H1 (cell line): ENCODE results near the gene DDX18. TPM values are rescaled to one million over a fixed set of nuclear protein-coding genes. Genes with fewer than 3 reads are reported as not detected.

Source experiments
- CTCF ChIA-PET: fragments of 300-600 bp; sonication (Branson Sonifier 250); formaldehyde crosslinking; loops from one replicate; lab custom pipeline; 2021; ENCODE audit not compliant: partially characterized antibody; lab: Charles Lee
- POLR2A ChIA-PET: fragments of 300-600 bp; sonication (Branson Sonifier 250); formaldehyde crosslinking; loops from one replicate; lab custom pipeline; 2021; ENCODE audit warnings: inconsistent platforms; ENCODE audit not compliant: partially characterized antibody; lab: Charles Lee
- DNase-seq, 2 experiments: peaks; one replicate each; pipeline versions ENCODE4 v3.0.0 to v3.0.0-alpha.2; 2010 to 2022; ENCODE audit warnings: low spot score in 2 of 2, low read depth in 1 of 2, mixed read lengths in 1 of 2
- FAIRE-seq: peaks from 2 replicates; lab custom pipeline; 2011; peaks lifted over from hg19 to GRCh38; lab: Jason Lieb, UNC
- H2AFZ ChIP-seq: 2 replicates; pipeline ENCODE4 v1.8.1; 2012; ENCODE audit warnings: low read length, inconsistent platforms
- H2AK5ac ChIP-seq: 2 replicates; pipeline ENCODE4 v1.6.1; 2013; ENCODE audit warnings: low read depth, low read length
- H2BK120ac ChIP-seq: replicated peaks from 2 replicates; pipeline ENCODE3; 2013; ENCODE audit warnings: low read depth, low read length, inconsistent platforms
- H2BK12ac ChIP-seq: 2 replicates; pipeline ENCODE4 v1.6.1; 2013; ENCODE audit warnings: low read depth, low read length
- H2BK15ac ChIP-seq: 2 replicates; pipeline ENCODE4 v1.6.1; 2013; ENCODE audit warnings: low read length
- H2BK20ac ChIP-seq: 2 replicates; pipeline ENCODE4 v1.6.1; 2013; ENCODE audit warnings: low read length
- H2BK5ac ChIP-seq: 2 replicates; pipeline ENCODE4 v1.6.1; 2013; ENCODE audit warnings: low read depth, low read length
- H3K14ac ChIP-seq: 2 replicates; pipeline ENCODE4 v1.6.1; 2013; ENCODE audit warnings: inconsistent platforms; ENCODE audit not compliant: insufficient read length
- H3K18ac ChIP-seq: 2 replicates; pipeline ENCODE4 v1.6.1; 2013; ENCODE audit warnings: low read length; ENCODE audit errors: extremely low read depth
- H3K23ac ChIP-seq: 2 replicates; pipeline ENCODE4 v1.6.1; 2013; ENCODE audit warnings: inconsistent platforms; ENCODE audit not compliant: insufficient read length
- H3K23me2 ChIP-seq: 2 replicates; pipeline ENCODE4 v1.6.1; 2013; ENCODE audit warnings: low read depth, low read length
- H3K27ac ChIP-seq: 2 replicates; pipeline ENCODE4 v1.6.1; 2011; ENCODE audit warnings: low read depth, low read length, inconsistent platforms
- H3K27me3 ChIP-seq, 4 experiments: replicated peaks in 1 of 4; 1 replicate in 1 of 4; 2 replicates in 3 of 4; pipeline versions ENCODE4 v1.6.1 to v1.8.1; 2011 to 2013; ENCODE audit warnings: low read length in 3 of 4, mild to moderate bottlenecking in 3 of 4, inconsistent platforms in 2 of 4, mixed read lengths in 2 of 4, moderate library complexity in 1 of 4; ENCODE audit not compliant: control insufficient read depth in 3 of 4, insufficient read depth in 3 of 4; ENCODE audit errors: extremely low read depth in 1 of 4
- H3K36me3 ChIP-seq, 4 experiments: 2 replicates each; pipeline versions ENCODE4 v1.6.1 to v1.8.1; 2011 to 2013; ENCODE audit warnings: mild to moderate bottlenecking in 4 of 4, low read length in 3 of 4, moderate library complexity in 2 of 4, control low read depth in 1 of 4, inconsistent platforms in 1 of 4; ENCODE audit not compliant: insufficient read depth in 4 of 4, control insufficient read depth in 2 of 4
- H3K4ac ChIP-seq: replicated peaks from 2 replicates; pipeline ENCODE3; 2013; ENCODE audit warnings: low read length, low read depth, mixed read lengths, inconsistent platforms; ENCODE audit not compliant: insufficient read length
- H3K4me1 ChIP-seq, 4 experiments: replicated peaks in 1 of 4; 1 replicate in 1 of 4; 2 replicates in 3 of 4; pipeline versions ENCODE4 v1.6.1 to v1.8.1; 2011 to 2013; ENCODE audit warnings: low read length in 3 of 4, inconsistent platforms in 2 of 4, mixed read lengths in 1 of 4; ENCODE audit not compliant: insufficient read depth in 4 of 4, control insufficient read depth in 3 of 4
- H3K4me2 ChIP-seq, 2 experiments: 2 replicates each; pipeline versions ENCODE4 v1.6.1 to v1.8.1; 2011 to 2013; ENCODE audit warnings: low read depth in 2 of 2, low read length in 2 of 2, control low read depth in 1 of 2, inconsistent platforms in 1 of 2, mild to moderate bottlenecking in 1 of 2; ENCODE audit not compliant: insufficient read depth in 1 of 2
- H3K4me3 ChIP-seq, 4 experiments: fragments of 200-600, 300-600 bp in 1 of 4; sonication (generic), shearing (Covaris generic), sonication (Bioruptor Twin) in 1 of 4; 2 replicates each; pipeline versions ENCODE4 v1.5.1 to v1.8.1; 2011 to 2016; ENCODE audit warnings: low read length in 4 of 4, low read depth in 3 of 4, control low read depth in 2 of 4, inconsistent platforms in 2 of 4, mild to moderate bottlenecking in 2 of 4, mixed read lengths in 1 of 4, moderate library complexity in 1 of 4; ENCODE audit not compliant: insufficient read depth in 2 of 4; ENCODE audit errors: extremely low read depth in 1 of 4
- H3K56ac ChIP-seq: replicated peaks from 2 replicates; pipeline ENCODE3; 2013; ENCODE audit warnings: low read depth, mild to moderate bottlenecking, mixed read lengths, low read length, inconsistent platforms; ENCODE audit not compliant: insufficient read length
- H3K79me1 ChIP-seq: 2 replicates; pipeline ENCODE4 v1.6.1; 2013; ENCODE audit warnings: low read depth, low read length, control low read depth
- H3K79me2 ChIP-seq, 2 experiments: 2 replicates each; pipeline versions ENCODE4 v1.6.1 to v1.8.1; 2012 to 2013; ENCODE audit warnings: low read length in 2 of 2, mild to moderate bottlenecking in 2 of 2, inconsistent platforms in 1 of 2; ENCODE audit not compliant: insufficient read depth in 2 of 2, control insufficient read depth in 1 of 2
- H3K9ac ChIP-seq, 4 experiments: replicated peaks in 1 of 4; 1 replicate in 1 of 4; 2 replicates in 3 of 4; pipeline versions ENCODE4 v1.6.1 to v1.8.1; 2011 to 2013; ENCODE audit warnings: low read depth in 3 of 4, low read length in 3 of 4, control low read depth in 2 of 4, mild to moderate bottlenecking in 2 of 4, moderate library complexity in 2 of 4, inconsistent platforms in 1 of 4; ENCODE audit errors: extremely low read depth in 1 of 4
- H3K9me3 ChIP-seq, 2 experiments: 2 replicates each; pipeline versions ENCODE4 v1.6.1 to v1.8.1; 2012 to 2013; ENCODE audit warnings: mild to moderate bottlenecking in 2 of 2, moderate library complexity in 2 of 2, control low read depth in 1 of 2, inconsistent platforms in 1 of 2, low read depth in 1 of 2, low read length in 1 of 2, mixed read lengths in 1 of 2; ENCODE audit not compliant: insufficient read depth in 2 of 2
- H4K20me1 ChIP-seq, 2 experiments: replicated peaks in 1 of 2; 2 replicates each; pipeline versions ENCODE3 to v1.8.1; 2011 to 2013; ENCODE audit warnings: inconsistent platforms in 2 of 2, low read length in 2 of 2, mild to moderate bottlenecking in 1 of 2; ENCODE audit not compliant: insufficient read depth in 2 of 2, control insufficient read depth in 1 of 2
- H4K5ac ChIP-seq: 2 replicates; pipeline ENCODE4 v1.6.1; 2013; ENCODE audit warnings: low read length, low read depth, mixed read lengths, inconsistent platforms; ENCODE audit not compliant: insufficient read length
- H4K8ac ChIP-seq: 2 replicates; pipeline ENCODE4 v1.8.0; 2013; ENCODE audit warnings: mild to moderate bottlenecking, moderate library complexity, low read length, inconsistent platforms; ENCODE audit not compliant: insufficient read depth; ENCODE audit errors: extremely low read depth
- H4K91ac ChIP-seq: replicated peaks from 2 replicates; pipeline ENCODE3; 2013; ENCODE audit warnings: low read length, mixed read lengths, inconsistent platforms; ENCODE audit not compliant: insufficient read length
- BRCA1 ChIP-seq: IDR thresholded peaks from 2 replicates; pipeline ENCODE4 v1.6.1; 2012; ENCODE audit warnings: low read depth, low read length, improper control_type of control experiment
- EGR1 ChIP-seq: IDR thresholded peaks from 2 replicates; pipeline ENCODE4 v1.6.1; 2011; ENCODE audit warnings: low read depth, low read length, borderline replicate concordance
- JUN ChIP-seq: IDR thresholded peaks from 2 replicates; pipeline ENCODE4 v1.6.1; 2011; ENCODE audit warnings: low read depth, mild to moderate bottlenecking, improper control_type of control experiment, low read length
- MAX ChIP-seq: IDR thresholded peaks from 2 replicates; pipeline ENCODE4 v1.6.1; 2012; ENCODE audit warnings: inconsistent platforms
- POLR2A ChIP-seq, 2 experiments: IDR thresholded peaks; 1 replicate in 1 of 2; 2 replicates in 1 of 2; pipeline ENCODE4 v1.6.1; 2011; ENCODE audit warnings: low read depth in 2 of 2, low read length in 2 of 2, mild to moderate bottlenecking in 2 of 2; ENCODE audit errors: control extremely low read depth in 1 of 2
- POLR2AphosphoS5 ChIP-seq: IDR thresholded peaks from 2 replicates; pipeline ENCODE4 v1.6.1; 2011; ENCODE audit warnings: low read depth, low read length
- SP1 ChIP-seq: IDR thresholded peaks from 2 replicates; pipeline ENCODE4 v1.6.1; 2011; ENCODE audit warnings: low read depth, low read length
- TAF7 ChIP-seq: optimal IDR thresholded peaks from 2 replicates; pipeline ENCODE3; 2011; ENCODE audit warnings: low read depth, mild to moderate bottlenecking, inconsistent platforms, low read length, moderate library complexity, borderline replicate concordance
- TBP ChIP-seq: IDR thresholded peaks from 2 replicates; pipeline ENCODE4 v1.6.1; 2011; ENCODE audit warnings: low read depth, low read length, improper control_type of control experiment
- TCF12 ChIP-seq: IDR thresholded peaks from 2 replicates; pipeline ENCODE4 v1.6.1; 2011; ENCODE audit warnings: low read depth, mild to moderate bottlenecking, low read length
- TEAD4 ChIP-seq: IDR thresholded peaks from 2 replicates; pipeline ENCODE4 v1.6.1; 2012; ENCODE audit warnings: low read depth, low read length, inconsistent platforms, mixed read lengths
- USF2 ChIP-seq: IDR thresholded peaks from 2 replicates; pipeline ENCODE4 v1.6.1; 2011; ENCODE audit warnings: low read length, improper control_type of control experiment
- ZNF274 ChIP-seq: IDR thresholded peaks from 2 replicates; pipeline ENCODE4 v1.7.0; 2012; ENCODE audit warnings: low read length, borderline replicate concordance; ENCODE audit errors: extremely low read depth
- WGBS, 2 experiments: shearing (Covaris generic) in 1 of 2; methylation state at CpG; one replicate each; pipeline versions ENCODE4 v1.1.6 to v1.1.7; 2013 to 2015; ENCODE audit warnings: low lambda C conversion rate in 2 of 2, mixed read lengths in 2 of 2, inconsistent platforms in 1 of 2, low coverage in 1 of 2, missing lambda C conversion rate in 1 of 2; ENCODE audit not compliant: insufficient replicate concordance in 2 of 2, insufficient coverage in 1 of 2, insufficient read length in 1 of 2; ENCODE audit errors: extremely low coverage in 1 of 2, missing lambda C conversion rate in 1 of 2; 5-methylcytosine and 5-hydroxymethylcytosine counted together
- polyA plus RNA-seq, 7 experiments: library from polyadenylated mRNA; depleted of rRNA in 3 of 7; stranded (reverse) in 5 of 7; unstranded in 2 of 7; fragments of >200 nt in 5 of 7; fragments of 200-250 nt in 2 of 7; gene quantifications; 1 replicate in 5 of 7; 2 replicates in 1 of 7; 4 replicates in 1 of 7; pipeline versions ENCODE4 v1.2.1 to v1.2.3, GENCODE V29; 2011 to 2013; ENCODE audit warnings: missing spikeins in 2 of 7, mixed read lengths in 2 of 7
- total RNA-seq: library from RNA; stranded (reverse); fragmentation: NEBNext Ultra II Directional; extraction: Animal tissue kit (Norgen Biotek cat#: 25700); gene quantifications from 2 replicates; pipeline ENCODE4 v1.2.1, GENCODE V29; 2021

Gene DDX18
- total and polyA plus RNA-seq, 2 of the 8 experiments (the other 6 are each of a cell fraction or from before 2014, with no cell fraction given) = 31.3 to 119 TPM

- peak overlapping the region in 1 of 4 experiments; percentile 46; a peak in 2 of 8 replicates for H3K4me3 ChIP-seq
- H3K23ac ChIP-seq = no peak overlapping the region
- peak overlapping the region; percentile 53 to 55 for H3K4me2 ChIP-seq
- no peak overlapping the region for H2BK5ac ChIP-seq
- H3K9me3 ChIP-seq = peaks cover 3 to 6% of the 10 kb centered on the region in 2 experiments; a peak in 1 of 4 replicates
- no peak overlapping the region for H3K27ac ChIP-seq
- no peaks in the 10 kb centered on the region for H3K23me2 ChIP-seq
- H3K14ac ChIP-seq = no peak overlapping the region
- H2BK120ac ChIP-seq = no peak overlapping the region
- H3K56ac ChIP-seq = no peak overlapping the region
- H4K91ac ChIP-seq = no peak overlapping the region
- CTCF ChIA-PET = interaction anchor here (1.7 to 4.7 kb wide), 3 partner anchors 9 to 118 kb away, joined by 5 to 19 read pairs (median 14); no protein-coding TSS in a partner anchor
- H3K9ac ChIP-seq = no peak overlapping the region; a peak in 1 of 7 replicates
- H2BK15ac ChIP-seq = no peak overlapping the region
- peak; percentile 78 for FAIRE-seq
- DNase-seq = peak in 1 of 2 experiments; percentile 56
- H4K5ac ChIP-seq = no peak overlapping the region
- no peak overlapping the region for H2BK20ac ChIP-seq
- H2AK5ac ChIP-seq = no peak overlapping the region
- H3K36me3 ChIP-seq = no peaks in the 10 kb centered on the region
- H3K4me1 ChIP-seq = peaks cover 0 to 11% (median 4%) of the 10 kb centered on the region in 4 experiments; a peak in 6 of 7 replicates
- no peaks in the 10 kb centered on the region for H4K20me1 ChIP-seq
- peak overlapping the region; percentile 80 for H2AFZ ChIP-seq
- H3K4ac ChIP-seq = no peak overlapping the region
- no peaks in the 10 kb centered on the region for H3K79me2 ChIP-seq
- no peak overlapping the region for H3K18ac ChIP-seq
- POLR2A ChIA-PET = interaction anchor here (0.6 to 2.4 kb wide), 7 partner anchors 9 to 82 kb away, joined by 3 to 24 read pairs (median 4); no protein-coding TSS in a partner anchor
- WGBS, 2 experiments = 15% methylated on average over 7 of the region's 7 CpGs; no CpG with 5 or more reads in 1 of the 2 experiments
- no peak overlapping the region for H4K8ac ChIP-seq
- H2BK12ac ChIP-seq = no peak overlapping the region
- H3K27me3 ChIP-seq = no peaks in the 10 kb centered on the region
- H3K79me1 ChIP-seq = no peaks in the 10 kb centered on the region
- peak; percentile 93 for TF ChIP-seq MAX
- TF ChIP-seq USF2 = peak; percentile 55; the same call in 1 of the 2 replicates
- peak; percentile 97 for TF ChIP-seq TAF7
- TF ChIP-seq BRCA1 = no peak
- peak in 1 of 2 experiments; percentile 81; a peak in 2 of 3 replicates for TF ChIP-seq POLR2A (IDR thresholded peaks at IDR 0.05; ENCODE audit: control extremely low read depth in 1 of 2, low read depth in 2 of 2, low read length in 2 of 2)
- no peak for TF ChIP-seq ZNF274
- peak; percentile 21; the same call in 1 of the 2 replicates for TF ChIP-seq SP1
- peak; percentile 22; the same call in 1 of the 2 replicates for TF ChIP-seq TEAD4
- TF ChIP-seq TBP = peak; percentile 83; the same call in 1 of the 2 replicates
- TF ChIP-seq JUN = no peak
- TF ChIP-seq EGR1 = peak; percentile 67
- peak; percentile 79 for TF ChIP-seq POLR2AphosphoS5
- 0 out of 2 replicates have a peak, but pooled peaks have one; percentile 6 for TF ChIP-seq TCF12
Observed at GRCh38 chr2:117850015-117850414, 35.5 kb downstream of the DDX18 start.
